Peyer's patch (tissue), 4 donors: ENCODE measurements around the gene KRT6C.

Source experiments
- CTCF ChIP-seq, 6 experiments: fragments of 450-650 bp in 4 of 6; fragments of 200-600 bp in 2 of 6; sonication (generic) in 1 of 6; IDR thresholded peaks; one replicate each; pipeline ENCODE4 v1.5.1; 2017 to 2019; ENCODE audit warnings: antibody characterized with exemption in 6 of 6, mild to moderate bottlenecking in 3 of 6, moderate library complexity in 1 of 6
- POLR2A ChIP-seq, 2 donors: fragments of 450-650 bp; IDR thresholded peaks; one replicate each; pipeline ENCODE4 v1.5.1; 2017; ENCODE audit warnings: antibody characterized with exemption in 2 of 2, mild to moderate bottlenecking in 2 of 2, moderate library complexity in 2 of 2

DNA sequence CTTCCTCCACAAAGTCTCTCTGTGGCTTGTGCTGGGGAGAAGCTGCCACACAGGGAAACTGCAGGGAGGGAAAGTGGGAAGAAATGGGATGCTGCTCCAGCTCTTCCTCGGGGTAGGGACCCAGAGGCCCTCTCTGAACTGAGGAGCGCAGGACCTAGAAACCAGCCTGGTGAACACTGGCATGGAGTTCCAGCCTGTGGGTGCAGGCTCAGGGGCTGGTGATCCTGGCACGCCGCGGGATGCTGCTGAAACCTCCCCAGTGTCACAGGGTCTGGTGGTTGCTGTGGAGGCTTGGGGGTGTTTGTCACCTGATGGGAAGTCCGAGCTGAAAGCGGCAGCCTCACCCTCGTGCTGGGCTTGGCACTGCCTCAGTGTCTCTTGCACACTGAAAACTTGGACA is 34.2 kb downstream of the KRT6C start:
- no peak for TF ChIP-seq CTCF (IDR thresholded peaks at IDR 0.05)
- no peak for TF ChIP-seq POLR2A (IDR thresholded peaks at IDR 0.05)
